GM10266 (cell line): Measurements from ENCODE around the gene TGFB1.
A peak's percentile ranks its signal among the peaks of the same experiment; 100 is the strongest.

Experiments used
- DNase-seq: peaks from one replicate; pipeline ENCODE4 v3.0.0; 2012; ENCODE audit errors: extremely low spot score
- CTCF ChIP-seq: IDR thresholded peaks from 2 replicates; pipeline ENCODE4 v1.5.1; 2012; ENCODE audit warnings: mild to moderate bottlenecking, low read depth; ENCODE audit not compliant: control insufficient read depth, insufficient read depth; ENCODE audit errors: missing control alignments

The TGFB1 gene

DNA sequence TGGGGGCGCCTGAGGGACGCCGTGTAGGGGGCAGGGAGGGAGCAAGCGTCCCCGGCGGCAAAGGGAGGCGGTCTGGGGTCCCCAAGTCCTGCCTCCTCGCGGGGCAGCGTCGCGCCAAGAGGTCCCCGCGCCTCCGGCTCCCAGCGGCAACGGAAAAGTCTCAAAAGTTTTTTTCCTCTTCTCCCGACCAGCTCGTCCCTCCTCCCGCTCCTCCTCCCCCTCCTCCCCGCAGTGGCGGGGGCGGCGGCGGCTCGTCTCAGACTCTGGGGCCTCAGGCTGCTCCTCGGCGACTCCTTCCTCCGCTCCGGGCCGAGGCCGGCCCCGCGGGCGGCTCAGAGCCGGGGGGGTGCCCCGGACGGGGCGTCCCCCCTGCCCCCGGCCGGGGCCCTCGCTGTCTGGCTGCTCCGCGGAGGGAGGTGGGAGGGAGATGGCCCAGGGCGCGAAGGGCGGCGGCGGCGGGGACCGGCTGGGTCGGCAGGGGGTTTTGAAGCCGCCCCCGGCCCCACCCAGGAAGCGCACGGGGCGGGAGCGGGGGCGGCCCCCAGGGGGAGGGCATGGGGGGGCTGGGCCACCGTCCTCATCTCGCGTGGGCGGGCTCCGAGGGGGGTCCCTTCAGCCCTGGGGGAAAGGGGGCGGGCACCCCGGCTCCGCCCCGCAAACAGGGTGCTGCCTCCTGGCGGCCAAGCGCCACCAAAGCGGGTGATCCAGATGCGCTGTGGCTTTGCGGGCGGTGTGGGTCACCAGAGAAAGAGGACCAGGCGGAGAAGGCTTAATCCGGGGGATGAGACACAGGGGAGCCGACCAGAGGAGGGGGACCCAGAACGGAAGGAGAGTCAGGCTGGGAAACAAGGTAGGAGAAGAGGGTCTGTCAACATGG is at the start of gene TGFB1:
TSS of gene TGFB1 (minus strand) at position 457 of the 877 bp plus-strand sequence. CDS start 878 bp downstream, outside the sequence.
- peak; percentile 98 for DNase-seq
- peak; percentile 91 for TF ChIP-seq CTCF

DNA sequence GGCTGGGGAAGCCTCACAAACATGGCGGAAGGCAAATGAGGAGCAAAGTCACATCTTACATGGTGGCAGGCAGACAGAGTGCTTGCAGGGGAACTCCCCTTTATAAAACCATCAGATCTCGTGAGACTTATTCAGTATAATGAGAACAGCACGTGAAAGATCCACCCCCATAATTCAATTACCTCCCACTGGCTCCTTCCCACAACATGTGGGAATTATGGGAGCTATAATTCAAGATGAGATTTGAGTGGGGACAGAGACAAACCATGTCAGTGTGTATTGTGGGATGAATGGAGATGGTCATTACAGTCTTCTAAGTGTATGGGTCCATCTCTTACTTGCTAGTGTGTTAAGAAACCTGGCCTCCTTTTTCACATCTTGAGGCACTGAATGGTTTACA is 48.3 kb upstream of the TGFB1 start:
- TF ChIP-seq CTCF = no peak

DNA sequence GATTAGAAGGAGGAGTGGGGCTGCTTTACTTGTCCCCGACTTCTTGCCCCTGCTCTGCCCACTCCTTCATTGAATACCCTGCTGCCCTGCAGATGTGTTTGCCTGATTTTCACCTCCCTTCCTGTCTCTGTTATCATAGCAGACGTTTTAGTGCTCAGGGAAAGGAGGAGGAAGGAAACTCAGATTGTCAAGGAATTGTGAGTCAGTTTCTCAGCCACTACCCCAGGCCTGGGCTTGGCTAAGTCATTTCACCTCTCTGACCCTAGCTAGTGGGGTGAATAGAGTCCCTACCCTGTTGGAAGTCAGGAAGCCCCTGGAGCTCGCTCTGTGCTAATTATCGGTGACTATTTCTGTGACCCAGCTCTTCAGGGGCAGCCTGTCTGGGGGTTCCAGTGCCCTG is 47.8 kb upstream of the TGFB1 start:
- DNase-seq = no peak

More for the DNA sequence above, 48.3 kb upstream of the TGFB1 start:
- no peak for DNase-seq

DNA sequence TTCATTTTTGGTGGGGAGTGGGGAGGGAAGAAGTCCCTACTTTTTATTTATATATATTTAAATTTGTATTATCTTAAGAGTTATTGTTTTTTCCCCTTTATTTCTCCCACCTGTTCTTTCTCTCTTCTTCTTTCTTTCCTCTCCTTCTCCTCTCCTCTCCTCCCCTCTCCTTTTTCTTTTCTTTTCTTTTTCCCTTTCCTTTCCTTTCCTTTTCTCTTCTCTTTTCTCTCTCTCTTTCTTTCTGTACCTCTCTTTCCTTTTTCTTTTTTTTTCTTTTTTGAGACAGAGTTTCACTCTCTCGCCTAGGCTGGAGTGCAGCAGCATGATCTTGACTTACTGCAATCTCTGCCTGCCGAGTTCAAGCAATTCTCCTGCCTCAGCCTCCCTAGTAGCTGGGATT is 45.8 kb upstream of the TGFB1 start:
- no peak for TF ChIP-seq CTCF
- no peak for DNase-seq

More for the DNA sequence above, 47.8 kb upstream of the TGFB1 start:
- TF ChIP-seq CTCF = no peak

GRCh38 chr19:41399091-41399490 is 45.4 kb upstream of the TGFB1 start:
- no peak for TF ChIP-seq CTCF
- no peak for DNase-seq

DNA sequence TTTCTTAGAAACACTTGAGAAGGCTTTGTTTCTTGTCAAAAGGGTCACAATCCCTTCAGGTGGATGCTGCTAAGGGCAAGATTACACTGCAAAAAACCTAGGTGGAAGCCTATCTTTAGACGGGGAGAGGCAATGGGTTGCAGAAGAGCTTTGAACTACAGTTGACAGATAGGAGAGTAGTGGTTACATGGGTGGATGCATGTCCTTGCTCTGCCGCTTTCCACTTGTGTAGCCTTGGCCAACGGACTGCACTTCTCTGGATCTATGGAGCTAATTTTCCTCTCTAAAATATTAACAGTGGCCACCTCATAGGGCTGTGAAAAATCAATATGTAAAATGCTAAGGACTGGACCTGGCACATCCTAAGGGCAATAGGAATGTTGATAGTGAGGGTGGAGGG is 44.9 kb upstream of the TGFB1 start:
- DNase-seq = no peak
- TF ChIP-seq CTCF = no peak

- no peak for DNase-seq
- TF ChIP-seq CTCF = no peak
Measured at GRCh38 chr19:41398050-41398418, 44.3 kb upstream of the TGFB1 start.
